Left renal pelvis (tissue), 4 donors: ENCODE measurements around the gene GLYATL1B. TPM values are rescaled to one million over a fixed set of nuclear protein-coding genes. Genes with fewer than 3 reads are reported as not detected.
"Not testable (repeated sequence)": the region's sequence is repeated elsewhere in the genome, so short reads cannot be mapped to it uniquely, and the experiment has no call there.

Source experiments
- DNase-seq, 4 donors: peaks; one replicate each; pipeline ENCODE4 v3.0.0-alpha.2; 2013; ENCODE audit warnings: low read depth in 4 of 4, low spot score in 3 of 4
- polyA plus RNA-seq, 4 donors: library from polyadenylated mRNA; unstranded; fragments of 120-200 nt; gene quantifications; one replicate each; pipeline ENCODE4 v1.2.1, GENCODE V29; 2013; ENCODE audit not compliant: insufficient read length in 4 of 4

GLYATL1B gene
- polyA plus RNA-seq, 4 donors, result 0.29 to 0.34 (median 0.33) TPM; not detected in 1

- not testable (repeated sequence) for DNase-seq
Measured at GRCh38 chr11:59095225-59095624, 9.1 kb downstream of the GLYATL1B start.

GRCh38 chr11:59095972-59096575 lies 10.0 kb downstream of the GLYATL1B start:
- DNase-seq, result not testable (repeated sequence)

GRCh38 chr11:59097113-59097708 lies 11.1 kb downstream of the GLYATL1B start:
- no peak for DNase-seq

- not testable (repeated sequence) for DNase-seq
Measured at GRCh38 chr11:59097938-59098337, 11.8 kb downstream of the GLYATL1B start.

- DNase-seq, result peak in 1 of 4 donors; percentile 39
Measured at GRCh38 chr11:59102259-59102765, 16.2 kb downstream of the GLYATL1B start.

GRCh38 chr11:59106363-59107336 lies 20.5 kb downstream of the GLYATL1B start, which contains the start of gene FAM111B:
Gene FAM111B (plus strand): TSS chr11:59107237. CDS start chr11:59109626, 2,389 bp downstream.
- DNase-seq, result peak; percentile 61 to 85 (median 75)

GRCh38 chr11:59107721-59108120 lies 21.6 kb downstream of the GLYATL1B start:
- not testable (repeated sequence) for DNase-seq

- no peak for DNase-seq
Measured at GRCh38 chr11:59112494-59112893, 26.4 kb downstream of the GLYATL1B start.

GRCh38 chr11:59114344-59114743 lies 28.2 kb downstream of the GLYATL1B start:
- DNase-seq, result no peak

GRCh38 chr11:59115553-59115952 lies 29.4 kb downstream of the GLYATL1B start:
- no peak for DNase-seq

GRCh38 chr11:59117774-59118173 lies 31.7 kb downstream of the GLYATL1B start:
- DNase-seq, result no peak

- no peak for DNase-seq
Measured at GRCh38 chr11:59119826-59120225, 33.7 kb downstream of the GLYATL1B start.

GRCh38 chr11:59135648-59136461 lies 49.7 kb downstream of the GLYATL1B start:
- DNase-seq, result peak in 3 of 4 donors; percentile 59 to 73 (median 66)

- DNase-seq, result not testable (repeated sequence)
Measured at GRCh38 chr11:59136551-59136950, 50.4 kb downstream of the GLYATL1B start.

- DNase-seq, result no peak
Measured at GRCh38 chr11:59137190-59137589, 51.1 kb downstream of the GLYATL1B start.

- no peak for DNase-seq
Measured at GRCh38 chr11:59138643-59139042, 52.5 kb downstream of the GLYATL1B start.

GRCh38 chr11:59141191-59141590 lies 55.1 kb downstream of the GLYATL1B start:
- DNase-seq, result no peak

GRCh38 chr11:59141673-59142460 lies 55.8 kb downstream of the GLYATL1B start:
- no peak for DNase-seq
